Parathyroid adenoma (tissue), 2 donors: ENCODE measurements around the gene DYNLT4.
"Not testable (repeated sequence)": the region's sequence is repeated elsewhere in the genome, so short reads cannot be mapped to it uniquely, and the experiment has no call there.

Experiments used
- H2AFZ ChIP-seq: fragments of 300-600 bp; sonication (generic); one replicate; pipeline ENCODE4 v1.7.0; 2017; ENCODE audit warnings: antibody characterized with exemption, mild to moderate bottlenecking
- H3K27ac ChIP-seq: fragments of 300-600 bp; sonication (generic); one replicate; pipeline ENCODE4 v1.7.0; 2017
- H3K27me3 ChIP-seq: fragments of 300-600 bp; sonication (generic); one replicate; pipeline ENCODE4 v1.7.0; 2017; ENCODE audit warnings: low read length; ENCODE audit not compliant: control insufficient read depth, insufficient read depth
- H3K36me3 ChIP-seq: fragments of 300-600 bp; sonication (generic); one replicate; pipeline ENCODE4 v1.7.0; 2017; ENCODE audit warnings: low read length; ENCODE audit not compliant: control insufficient read depth, insufficient read depth
- H3K4me1 ChIP-seq: fragments of 300-600 bp; sonication (generic); one replicate; pipeline ENCODE4 v1.7.0; 2017; ENCODE audit warnings: control low read depth
- H3K4me2 ChIP-seq: fragments of 300-600 bp; sonication (generic); one replicate; pipeline ENCODE4 v1.7.0; 2017; ENCODE audit warnings: low read length
- H3K4me3 ChIP-seq: fragments of 300-600 bp; sonication (generic); one replicate; pipeline ENCODE4 v1.7.0; 2017; ENCODE audit warnings: low read depth, low read length
- H3K79me2 ChIP-seq: fragments of 300-600 bp; sonication (generic); one replicate; pipeline ENCODE4 v1.7.0; 2017; ENCODE audit warnings: control low read depth
- H3K9ac ChIP-seq: fragments of 300-600 bp; sonication (generic); one replicate; pipeline ENCODE4 v1.7.0; 2017; ENCODE audit warnings: mild to moderate bottlenecking
- H3K9me3 ChIP-seq: fragments of 300-600 bp; sonication (generic); one replicate; pipeline ENCODE4 v1.7.0; 2017; ENCODE audit warnings: low read length; ENCODE audit not compliant: control insufficient read depth
- TF ChIP-seq, protein P1 (sequence below): fragments of 300-600 bp; sonication (generic); IDR thresholded peaks from one replicate; pipeline ENCODE4 v1.7.0; 2017; ENCODE audit warnings: antibody characterized with exemption, mild to moderate bottlenecking
- donor health status: primary hyperparathyroidism.

The DYNLT4 gene

DNA sequence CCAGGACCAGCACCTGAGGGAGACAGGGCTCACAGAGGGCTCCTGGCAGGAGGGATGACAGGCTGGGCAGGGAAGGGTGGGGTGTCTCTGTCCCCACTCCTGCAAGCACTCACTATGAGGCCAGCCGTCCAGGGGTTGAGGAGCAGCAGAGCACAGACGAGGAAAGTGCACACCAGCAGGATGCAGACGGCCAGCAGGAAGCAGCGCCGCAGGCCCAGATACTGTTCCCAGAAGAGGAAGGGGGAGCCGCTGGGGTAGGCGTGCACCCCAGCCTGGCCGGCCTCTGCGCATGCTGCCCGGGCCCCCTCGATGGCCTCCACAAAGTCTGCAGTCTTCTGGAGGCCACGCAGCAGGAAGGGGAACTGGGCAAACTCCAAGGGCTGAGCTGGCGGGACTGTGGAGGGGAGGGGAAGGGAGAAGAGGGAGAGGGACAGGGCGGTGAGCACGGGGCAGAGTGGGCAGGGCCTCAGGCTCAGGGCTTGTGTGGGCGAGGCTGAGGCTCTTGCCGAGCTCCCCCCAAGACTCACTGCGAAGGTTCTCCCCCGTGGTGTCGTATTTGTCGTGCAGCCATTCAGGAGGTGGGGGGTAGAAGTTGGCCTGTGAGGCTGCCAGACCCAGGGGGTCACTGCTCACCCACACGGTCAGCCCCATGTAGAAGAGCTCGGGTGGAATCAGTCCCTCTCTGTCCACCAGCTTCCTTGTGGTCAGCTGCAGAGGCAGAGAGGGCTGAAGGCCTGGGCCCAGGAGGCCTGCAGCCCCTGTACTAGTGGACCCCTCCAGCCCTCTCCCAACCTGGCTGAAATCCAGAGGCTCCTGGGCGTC lies 19.4 kb upstream of the DYNLT4 start:
- H3K9me3 ChIP-seq: no peaks in the 10 kb centered on the region
- TF ChIP-seq, protein P1, sequence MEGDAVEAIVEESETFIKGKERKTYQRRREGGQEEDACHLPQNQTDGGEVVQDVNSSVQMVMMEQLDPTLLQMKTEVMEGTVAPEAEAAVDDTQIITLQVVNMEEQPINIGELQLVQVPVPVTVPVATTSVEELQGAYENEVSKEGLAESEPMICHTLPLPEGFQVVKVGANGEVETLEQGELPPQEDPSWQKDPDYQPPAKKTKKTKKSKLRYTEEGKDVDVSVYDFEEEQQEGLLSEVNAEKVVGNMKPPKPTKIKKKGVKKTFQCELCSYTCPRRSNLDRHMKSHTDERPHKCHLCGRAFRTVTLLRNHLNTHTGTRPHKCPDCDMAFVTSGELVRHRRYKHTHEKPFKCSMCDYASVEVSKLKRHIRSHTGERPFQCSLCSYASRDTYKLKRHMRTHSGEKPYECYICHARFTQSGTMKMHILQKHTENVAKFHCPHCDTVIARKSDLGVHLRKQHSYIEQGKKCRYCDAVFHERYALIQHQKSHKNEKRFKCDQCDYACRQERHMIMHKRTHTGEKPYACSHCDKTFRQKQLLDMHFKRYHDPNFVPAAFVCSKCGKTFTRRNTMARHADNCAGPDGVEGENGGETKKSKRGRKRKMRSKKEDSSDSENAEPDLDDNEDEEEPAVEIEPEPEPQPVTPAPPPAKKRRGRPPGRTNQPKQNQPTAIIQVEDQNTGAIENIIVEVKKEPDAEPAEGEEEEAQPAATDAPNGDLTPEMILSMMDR: no peak
- no peak overlapping the region for H3K4me3 ChIP-seq
- no peaks in the 10 kb centered on the region for H3K4me1 ChIP-seq
- H3K4me2 ChIP-seq: no peak overlapping the region
- H3K27me3 ChIP-seq: no peaks in the 10 kb centered on the region
- no peaks in the 10 kb centered on the region for H3K36me3 ChIP-seq
- H2AFZ ChIP-seq: no peak overlapping the region
- H3K9ac ChIP-seq: no peak overlapping the region
- H3K79me2 ChIP-seq: no peaks in the 10 kb centered on the region
- H3K27ac ChIP-seq: no peak overlapping the region

DNA sequence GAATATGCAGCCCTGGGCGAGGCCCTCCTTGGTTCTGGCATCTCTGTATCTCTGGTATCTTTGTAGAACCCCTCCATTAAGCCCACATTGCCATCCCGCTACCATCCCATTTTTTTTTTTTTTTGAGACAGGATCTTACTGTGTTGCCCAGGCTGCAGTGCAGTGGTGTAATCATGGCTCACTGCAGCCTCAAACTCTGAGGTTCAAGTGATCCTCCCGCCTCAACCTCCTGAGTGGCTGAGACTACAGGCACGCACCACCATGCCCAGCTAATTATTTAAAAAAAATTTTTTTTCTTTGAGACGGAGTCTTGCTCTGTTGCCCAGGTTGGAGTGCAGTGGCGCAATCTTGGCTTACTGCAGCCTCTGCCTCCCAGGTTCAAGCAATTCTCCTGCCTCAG lies 17.2 kb upstream of the DYNLT4 start:
- not testable (repeated sequence) for H3K27me3 ChIP-seq, H3K4me3 ChIP-seq, H3K79me2 ChIP-seq, H3K9ac ChIP-seq, H3K27ac ChIP-seq, H3K4me2 ChIP-seq, H3K9me3 ChIP-seq, H2AFZ ChIP-seq, H3K4me1 ChIP-seq, H3K36me3 ChIP-seq

DNA sequence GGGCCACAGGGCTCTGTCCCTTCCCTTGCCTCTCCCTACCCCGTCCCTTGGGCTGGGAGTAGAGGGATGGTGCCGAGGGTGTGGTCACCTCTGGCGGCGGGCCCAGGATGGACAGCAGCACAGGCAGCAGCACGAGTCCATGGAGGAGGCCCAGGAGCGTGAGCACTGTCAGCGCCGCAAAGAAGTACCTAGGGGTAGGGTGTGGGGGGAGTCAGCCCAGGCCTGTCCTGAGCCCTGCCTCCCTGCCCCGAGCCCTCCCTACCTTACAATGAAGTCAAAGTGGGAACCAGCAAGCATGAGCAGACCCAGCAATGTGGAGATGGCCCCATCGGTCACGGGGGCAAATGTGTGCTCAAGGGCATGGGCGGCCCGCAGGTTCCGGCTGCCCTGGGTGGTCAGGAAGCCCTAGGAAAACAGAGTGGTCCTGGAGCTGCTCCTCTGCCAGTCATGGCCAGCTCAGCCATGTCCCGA lies 15.9 kb upstream of the DYNLT4 start:
- no peak overlapping the region for H3K4me3 ChIP-seq

DNA sequence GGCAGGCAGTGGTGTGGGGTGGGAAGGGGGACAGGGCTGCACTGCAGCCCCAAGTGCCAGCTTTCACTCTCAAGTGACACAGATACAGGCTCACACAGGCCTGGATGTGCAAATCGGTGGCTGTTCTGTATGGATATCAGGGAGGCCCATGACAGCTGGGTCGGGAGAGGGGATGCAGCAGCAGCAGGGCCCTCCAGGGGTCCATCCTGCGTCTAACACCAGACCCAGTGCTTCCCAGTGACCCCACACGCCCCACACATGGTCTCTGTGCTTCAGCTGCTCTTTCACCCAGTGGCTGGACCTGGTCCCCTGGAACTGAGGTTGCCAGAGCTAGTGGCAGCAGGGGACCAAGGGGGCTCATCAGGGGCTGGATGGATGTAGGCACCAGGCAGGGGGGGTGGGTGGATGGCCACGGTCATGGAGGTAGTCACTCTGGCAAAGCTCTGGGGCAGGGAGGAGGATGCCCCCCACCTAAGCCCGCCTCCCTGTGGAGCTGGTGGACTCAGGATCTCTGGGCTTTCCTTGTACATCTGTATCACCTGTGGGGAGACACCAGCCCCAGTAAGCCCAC lies 15.1 kb upstream of the DYNLT4 start:
- Histone ChIP-seq H3K4me3 (no peak overlapping the region), H3K79me2 (no peaks in the 10 kb centered on the region), H3K27me3 (no peaks in the 10 kb centered on the region), H3K9me3 (no peaks in the 10 kb centered on the region), H3K4me1 (no peaks in the 10 kb centered on the region), H3K4me2 (no peak overlapping the region), H3K27ac (no peak overlapping the region), H2AFZ (no peak overlapping the region), H3K36me3 (no peaks in the 10 kb centered on the region), H3K9ac (no peak overlapping the region)
- TF ChIP-seq, protein P1: no peak

More for the DNA sequence above, 15.9 kb upstream of the DYNLT4 start:
- Histone ChIP-seq H3K27ac (no peak overlapping the region), H3K79me2 (no peaks in the 10 kb centered on the region), H3K4me1 (no peaks in the 10 kb centered on the region), H3K36me3 (no peaks in the 10 kb centered on the region), H3K27me3 (no peaks in the 10 kb centered on the region), H3K4me2 (no peak overlapping the region), H2AFZ (no peak overlapping the region), H3K9ac (no peak overlapping the region), H3K9me3 (no peaks in the 10 kb centered on the region)
- TF ChIP-seq, protein P1: no peak

DNA sequence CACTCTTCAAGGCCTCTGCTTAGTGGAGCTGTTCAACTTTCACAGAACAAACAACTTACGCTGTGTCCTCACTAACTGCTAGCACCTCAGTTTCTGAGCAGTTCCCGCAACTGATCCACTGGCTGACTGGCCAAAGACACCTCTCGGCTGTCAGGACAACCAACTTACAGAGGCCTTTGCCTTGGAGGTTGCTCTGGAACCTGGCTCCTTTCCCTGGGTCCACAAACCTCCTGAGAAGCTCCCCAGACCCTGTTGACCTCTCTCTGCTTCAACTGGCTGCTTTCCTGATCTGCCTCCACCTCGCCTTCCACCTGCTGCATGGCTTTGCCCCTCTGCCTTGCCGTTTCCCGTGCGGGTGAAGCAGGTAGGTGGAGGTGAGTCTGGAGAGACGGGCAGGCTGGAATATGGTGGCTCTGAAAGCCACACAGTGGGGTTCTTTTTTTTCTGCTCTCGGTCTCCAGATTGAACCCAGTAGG lies 14.1 kb upstream of the DYNLT4 start:
- Histone ChIP-seq H3K27ac (no peak overlapping the region), H3K36me3 (no peaks in the 10 kb centered on the region), H3K79me2 (no peaks in the 10 kb centered on the region), H3K9me3 (no peaks in the 10 kb centered on the region), H3K4me1 (no peaks in the 10 kb centered on the region), H2AFZ (no peak overlapping the region), H3K27me3 (no peaks in the 10 kb centered on the region), H3K9ac (no peak overlapping the region), H3K4me2 (no peak overlapping the region), H3K4me3 (no peak overlapping the region)
- TF ChIP-seq, protein P1: no peak
